RWPE2 (cell line): ENCODE measurements around the gene ARFGEF3.

Experiments used
- ATAC-seq: fragments of 200-7000 bp; cut with Tn5 transposase; 3 replicates; pipeline ENCODE4 v1.9.1; 2021; ENCODE audit warnings: low read depth
- DNase-seq: peaks from one replicate; pipeline ENCODE4 v3.0.0-alpha.2; 2020; ENCODE audit warnings: low spot score
- H3K27ac ChIP-seq: fragments of 450-650 bp; 2 replicates; pipeline ENCODE4 v1.5.1; 2017; ENCODE audit warnings: mild to moderate bottlenecking; ENCODE audit not compliant: poor library complexity, severe bottlenecking
- H3K27me3 ChIP-seq: fragments of 250-450 bp; sonication (Bioruptor Pico); 2 replicates; pipeline ENCODE4 v1.5.1; 2021; ENCODE audit warnings: mild to moderate bottlenecking, moderate library complexity; ENCODE audit not compliant: insufficient read depth, poor library complexity, severe bottlenecking
- H3K36me3 ChIP-seq: fragments of 250-450 bp; sonication (Bioruptor Pico); 2 replicates; pipeline ENCODE4 v1.5.1; 2020; ENCODE audit warnings: low read depth, mild to moderate bottlenecking, moderate library complexity
- H3K4me1 ChIP-seq: fragments of 250-450 bp; sonication (Bioruptor Pico); 2 replicates; pipeline ENCODE4 v1.5.1; 2021; ENCODE audit warnings: mild to moderate bottlenecking, moderate library complexity; ENCODE audit not compliant: insufficient read depth, poor library complexity, severe bottlenecking
- H3K4me3 ChIP-seq: fragments of 250-450 bp; sonication (Bioruptor Pico); 2 replicates; pipeline ENCODE4 v1.5.1; 2021; ENCODE audit warnings: mild to moderate bottlenecking, moderate library complexity; ENCODE audit not compliant: severe bottlenecking
- H3K9me3 ChIP-seq: fragments of 250-450 bp; sonication (Bioruptor Pico); 2 replicates; pipeline ENCODE4 v1.5.1; 2021; ENCODE audit warnings: mild to moderate bottlenecking, moderate library complexity; ENCODE audit not compliant: severe bottlenecking
- TF ChIP-seq, protein P1 (sequence below): fragments of 450-650 bp; IDR thresholded peaks from one replicate; pipeline ENCODE4 v1.5.1; 2017; ENCODE audit warnings: mild to moderate bottlenecking, moderate library complexity; ENCODE audit not compliant: poor library complexity, severe bottlenecking

Gene ARFGEF3

DNA sequence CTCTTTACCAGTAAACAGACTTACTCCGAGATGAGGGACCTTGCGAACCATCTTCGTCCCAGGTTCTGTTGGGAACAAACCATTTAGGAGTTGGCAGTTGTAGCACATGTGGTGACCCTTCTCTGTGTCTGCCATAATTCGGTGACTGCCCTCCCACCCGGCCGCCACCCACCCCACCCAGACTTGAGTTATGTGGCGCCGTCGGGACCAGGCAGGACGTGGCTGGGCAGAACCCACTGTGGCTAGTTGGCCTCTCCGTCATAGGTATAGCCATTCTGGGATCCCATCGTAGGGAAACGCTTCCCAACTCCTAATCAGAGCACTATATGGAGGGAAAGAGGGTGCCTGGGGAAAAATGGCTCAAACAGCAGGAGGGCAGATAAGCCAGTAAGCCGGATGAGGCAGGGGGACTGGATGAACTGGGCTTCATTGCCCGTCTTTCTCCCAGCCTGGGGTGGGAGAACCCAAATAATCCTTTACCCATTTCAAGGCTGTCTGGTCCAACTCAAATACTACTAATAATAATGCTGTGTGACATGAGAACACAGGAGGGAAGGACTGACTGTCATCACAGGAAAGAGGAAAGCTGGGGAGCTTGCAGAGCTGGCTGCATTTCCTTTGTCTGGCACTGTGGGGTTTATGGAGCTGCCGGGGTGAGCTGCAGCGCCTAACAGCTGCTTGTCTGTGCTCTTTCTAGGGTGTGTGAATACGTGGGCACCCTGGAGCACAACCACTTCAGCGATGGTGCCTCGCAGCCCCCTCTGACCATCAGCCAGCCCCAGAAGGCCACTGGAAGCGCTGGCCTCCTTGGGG, 129.5 kb downstream of the ARFGEF3 start:
- DNase-seq (no peak), ATAC-seq (no peak)
- TF ChIP-seq, protein P1, sequence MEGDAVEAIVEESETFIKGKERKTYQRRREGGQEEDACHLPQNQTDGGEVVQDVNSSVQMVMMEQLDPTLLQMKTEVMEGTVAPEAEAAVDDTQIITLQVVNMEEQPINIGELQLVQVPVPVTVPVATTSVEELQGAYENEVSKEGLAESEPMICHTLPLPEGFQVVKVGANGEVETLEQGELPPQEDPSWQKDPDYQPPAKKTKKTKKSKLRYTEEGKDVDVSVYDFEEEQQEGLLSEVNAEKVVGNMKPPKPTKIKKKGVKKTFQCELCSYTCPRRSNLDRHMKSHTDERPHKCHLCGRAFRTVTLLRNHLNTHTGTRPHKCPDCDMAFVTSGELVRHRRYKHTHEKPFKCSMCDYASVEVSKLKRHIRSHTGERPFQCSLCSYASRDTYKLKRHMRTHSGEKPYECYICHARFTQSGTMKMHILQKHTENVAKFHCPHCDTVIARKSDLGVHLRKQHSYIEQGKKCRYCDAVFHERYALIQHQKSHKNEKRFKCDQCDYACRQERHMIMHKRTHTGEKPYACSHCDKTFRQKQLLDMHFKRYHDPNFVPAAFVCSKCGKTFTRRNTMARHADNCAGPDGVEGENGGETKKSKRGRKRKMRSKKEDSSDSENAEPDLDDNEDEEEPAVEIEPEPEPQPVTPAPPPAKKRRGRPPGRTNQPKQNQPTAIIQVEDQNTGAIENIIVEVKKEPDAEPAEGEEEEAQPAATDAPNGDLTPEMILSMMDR, result no peak
- Histone ChIP-seq H3K36me3 (no peaks in the 10 kb centered on the region), H3K27me3 (no peaks in the 10 kb centered on the region), H3K27ac (no peak overlapping the region), H3K9me3 (no peaks in the 10 kb centered on the region), H3K4me1 (peaks cover 18% of the 10 kb centered on the region), H3K4me3 (no peak overlapping the region)

DNA sequence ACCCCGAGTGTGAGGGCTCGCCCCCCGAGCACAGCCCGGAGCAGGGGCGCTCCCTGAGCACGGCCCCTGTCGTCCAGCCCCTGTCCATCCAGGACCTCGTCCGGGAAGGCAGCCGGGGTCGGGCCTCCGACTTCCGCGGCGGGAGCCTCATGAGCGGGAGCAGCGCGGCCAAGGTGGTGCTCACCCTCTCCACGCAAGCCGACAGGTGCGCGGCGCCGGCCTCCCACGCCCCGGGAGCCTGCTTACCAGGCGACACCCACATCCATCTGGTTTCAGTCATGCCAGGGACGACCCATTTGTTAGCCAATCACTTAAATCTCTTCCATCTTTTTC, 130.1 kb downstream of the ARFGEF3 start:
- Histone ChIP-seq H3K27ac (no peak overlapping the region), H3K4me3 (no peak overlapping the region), H3K36me3 (no peaks in the 10 kb centered on the region), H3K27me3 (no peaks in the 10 kb centered on the region), H3K4me1 (peaks cover 18% of the 10 kb centered on the region), H3K9me3 (no peaks in the 10 kb centered on the region)
- no peak for DNase-seq
- ATAC-seq, result no peak
- TF ChIP-seq, protein P1, result no peak

DNA sequence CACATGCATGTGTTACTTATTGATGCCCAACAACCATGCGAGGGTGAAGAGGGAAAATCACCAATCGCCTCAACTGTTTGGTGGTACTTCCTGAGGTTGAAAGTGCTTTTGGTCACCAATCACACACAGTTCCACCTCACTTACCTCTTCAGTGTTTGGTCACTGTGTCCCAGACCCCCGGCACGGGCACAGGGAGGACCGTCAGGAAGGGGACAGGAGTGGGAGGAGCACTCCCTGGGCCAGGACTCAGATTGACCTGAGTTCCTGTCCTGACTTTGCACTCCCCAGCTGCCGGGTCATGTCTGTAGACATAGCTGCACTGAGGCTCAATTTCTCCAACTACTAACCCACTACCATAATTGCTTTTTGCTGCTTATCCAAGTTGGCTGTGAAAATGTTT, 130.7 kb downstream of the ARFGEF3 start:
- Histone ChIP-seq H3K4me3 (no peak overlapping the region), H3K27me3 (no peaks in the 10 kb centered on the region), H3K36me3 (no peaks in the 10 kb centered on the region), H3K9me3 (no peaks in the 10 kb centered on the region), H3K4me1 (peaks cover 16% of the 10 kb centered on the region), H3K27ac (no peak overlapping the region)
- DNase-seq, result no peak
- no peak for ATAC-seq
- TF ChIP-seq, protein P1, result no peak

DNA sequence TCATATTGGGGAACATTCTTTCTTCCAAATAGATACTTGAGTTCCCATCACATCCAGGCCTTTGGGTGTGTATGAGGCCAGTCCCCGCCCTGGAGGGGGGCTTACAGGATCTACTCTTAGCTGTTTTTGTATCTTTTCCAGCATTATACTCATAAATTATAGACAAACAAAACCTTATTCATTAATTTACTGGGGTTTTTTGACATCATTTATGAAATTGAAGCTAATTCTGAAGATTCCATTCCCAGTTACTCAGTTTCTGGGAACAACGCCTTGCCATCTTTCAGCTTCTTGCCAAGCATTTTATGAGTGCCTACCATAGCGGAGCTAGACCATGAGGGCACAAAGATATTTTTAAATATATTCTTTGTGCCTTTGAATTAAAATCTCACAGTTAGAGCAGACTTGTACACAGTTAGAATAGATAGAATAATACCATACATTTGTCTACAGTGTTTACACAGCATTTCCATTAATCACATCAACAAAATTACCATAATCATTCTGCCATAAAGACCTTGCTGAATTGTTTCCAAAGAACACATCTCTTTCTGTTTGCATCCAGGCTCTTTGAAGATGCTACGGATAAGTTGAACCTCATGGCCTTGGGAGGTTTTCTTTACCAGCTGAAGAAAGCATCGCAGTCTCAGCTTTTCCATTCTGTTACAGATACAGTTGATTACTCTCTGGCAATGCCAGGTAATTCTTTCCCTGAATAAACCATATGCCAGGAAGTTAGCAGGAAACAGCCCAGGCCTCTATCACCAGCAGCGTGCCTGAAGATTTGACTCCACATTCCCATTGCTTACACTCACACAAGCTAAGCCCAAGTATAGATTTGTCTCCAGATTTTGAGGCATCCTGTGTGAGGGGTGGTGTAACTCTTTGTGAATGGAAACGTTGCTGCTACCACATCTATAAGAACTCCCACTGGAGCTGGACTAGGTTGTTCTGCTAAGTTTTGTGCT, 132.0 kb downstream of the ARFGEF3 start:
- Histone ChIP-seq H3K4me3 (no peak overlapping the region), H3K36me3 (no peaks in the 10 kb centered on the region), H3K4me1 (peaks cover 4% of the 10 kb centered on the region), H3K27me3 (no peaks in the 10 kb centered on the region), H3K9me3 (no peaks in the 10 kb centered on the region), H3K27ac (no peak overlapping the region)
- DNase-seq, result no peak
- TF ChIP-seq, protein P1, result no peak
- ATAC-seq, result no peak

DNA sequence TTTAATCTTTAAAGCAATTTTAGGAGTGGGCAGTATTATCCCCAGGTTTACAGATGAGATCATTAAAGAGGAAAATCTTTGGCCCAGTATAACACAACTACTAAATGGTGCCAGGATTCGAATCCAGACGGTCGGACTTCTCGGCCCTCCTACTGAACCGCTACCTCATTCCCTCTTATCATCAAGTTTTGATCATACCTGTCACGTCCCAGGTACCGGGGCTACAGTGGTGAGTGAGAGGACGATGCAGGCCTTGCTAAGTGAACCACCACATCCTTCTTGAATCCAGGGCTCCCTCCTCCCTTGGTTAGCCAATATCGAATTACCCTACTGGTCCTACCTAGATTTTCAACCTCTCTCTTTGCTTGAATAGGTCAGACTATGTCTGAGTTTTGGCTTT, 134.6 kb downstream of the ARFGEF3 start:
- Histone ChIP-seq H3K27ac (no peak overlapping the region), H3K4me3 (no peak overlapping the region), H3K4me1 (no peaks in the 10 kb centered on the region), H3K9me3 (no peaks in the 10 kb centered on the region), H3K27me3 (no peaks in the 10 kb centered on the region), H3K36me3 (no peaks in the 10 kb centered on the region)
- TF ChIP-seq, protein P1, result no peak
- ATAC-seq (no peak), DNase-seq (no peak)
